Measurements from ENCODE around the gene DNAI1. TPM values are rescaled to one million over a fixed set of nuclear protein-coding genes. Genes with fewer than 3 reads are reported as not detected.
A peak's percentile ranks its signal among the peaks of the same experiment; 100 is the strongest.

Gene DNAI1
- total RNA-seq: 1 to 10 TPM; 2.5 to 4.1 TPM
- 3.0 TPM for polyA plus RNA-seq (2013, experiment 1 of 2)
- 1.5 TPM for polyA plus RNA-seq (2013, experiment 2 of 2)
- long read RNA-seq, experiment 1: 0 reads
- long read RNA-seq, experiment 2, partial matches to known transcripts: 0 of 1 reads
- long read RNA-seq, experiment 2, other reads (novel, unspliced or antisense): 1 of 1 reads
- long read RNA-seq, experiment 3, partial matches to known transcripts: 2 of 5 reads
- long read RNA-seq, experiment 3, other reads (novel, unspliced or antisense): 2 of 5 reads
- long read RNA-seq, experiment 4: 0 reads

- Mint-ChIP-seq H3K27me3 (ENCODE audit: insufficient read depth) (peaks cover 16% of the 10 kb centered on the region), H3K9me3 (no peaks in the 10 kb centered on the region), H3K4me1 (peaks cover 31% of the 10 kb centered on the region), H3K36me3 (ENCODE audit: low read depth) (no peaks in the 10 kb centered on the region), H3K27ac (peak within 1 kb of the TSS; percentile 94), H3K4me3 (peak within 1 kb of the TSS; percentile 79)
- TF ChIP-seq, protein P1, sequence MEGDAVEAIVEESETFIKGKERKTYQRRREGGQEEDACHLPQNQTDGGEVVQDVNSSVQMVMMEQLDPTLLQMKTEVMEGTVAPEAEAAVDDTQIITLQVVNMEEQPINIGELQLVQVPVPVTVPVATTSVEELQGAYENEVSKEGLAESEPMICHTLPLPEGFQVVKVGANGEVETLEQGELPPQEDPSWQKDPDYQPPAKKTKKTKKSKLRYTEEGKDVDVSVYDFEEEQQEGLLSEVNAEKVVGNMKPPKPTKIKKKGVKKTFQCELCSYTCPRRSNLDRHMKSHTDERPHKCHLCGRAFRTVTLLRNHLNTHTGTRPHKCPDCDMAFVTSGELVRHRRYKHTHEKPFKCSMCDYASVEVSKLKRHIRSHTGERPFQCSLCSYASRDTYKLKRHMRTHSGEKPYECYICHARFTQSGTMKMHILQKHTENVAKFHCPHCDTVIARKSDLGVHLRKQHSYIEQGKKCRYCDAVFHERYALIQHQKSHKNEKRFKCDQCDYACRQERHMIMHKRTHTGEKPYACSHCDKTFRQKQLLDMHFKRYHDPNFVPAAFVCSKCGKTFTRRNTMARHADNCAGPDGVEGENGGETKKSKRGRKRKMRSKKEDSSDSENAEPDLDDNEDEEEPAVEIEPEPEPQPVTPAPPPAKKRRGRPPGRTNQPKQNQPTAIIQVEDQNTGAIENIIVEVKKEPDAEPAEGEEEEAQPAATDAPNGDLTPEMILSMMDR (conservative IDR thresholded peaks at IDR 0.05): no peak
- WGBS, 2 experiments (ENCODE audit: insufficient coverage in 1 of 2, insufficient read length in 1 of 2): 0 to 3% methylated on average over 18 to 94 of the region's 94 CpGs
- Histone ChIP-seq H3K4me1 (ENCODE audit: control insufficient read depth, insufficient read depth, low read length) (no peaks in the 10 kb centered on the region), H3K9ac (ENCODE audit: extremely low read depth, low read length, poor library complexity, severe bottlenecking) (peak within 1 kb of the TSS; percentile 90), H3K36me3 (ENCODE audit: control insufficient read depth, insufficient read depth, low read length) (no peaks in the 10 kb centered on the region), H3K27ac (ENCODE audit: low read depth, low read length) (peak within 1 kb of the TSS; percentile 56), H3K4me3 (ENCODE audit: low read length) (peak within 1 kb of the TSS; percentile 92), H3K27me3 (ENCODE audit: control insufficient read depth, insufficient read depth, low read length, poor library complexity, severe bottlenecking) (peaks cover 8% of the 10 kb centered on the region), H3K9me3 (ENCODE audit: control insufficient read depth, low read length) (no peaks in the 10 kb centered on the region)
- DNase-seq: peak; percentile 100
These were observed at the start of gene DNAI1, which contains the start of gene FAM219A for GRCh38 chr9:34458013-34458958. TSS of gene DNAI1 (plus strand) at chr9:34458805. CDS start at chr9:34459006, 201 bp downstream. TSS of gene FAM219A (minus strand) at chr9:34458570. CDS start at chr9:34458263, 307 bp downstream.

- H3K4me1 Mint-ChIP-seq: peaks cover 5% of the 10 kb centered on the region
- DNase-seq: no peak
- H3K27me3 Mint-ChIP-seq (ENCODE audit: insufficient read depth): no peaks in the 10 kb centered on the region
- H3K9ac ChIP-seq (ENCODE audit: extremely low read depth, low read length, poor library complexity, severe bottlenecking): no peak overlapping the region
- H3K27ac ChIP-seq (ENCODE audit: low read depth, low read length): no peak overlapping the region
- peaks cover 12% of the 10 kb centered on the region for H3K36me3 ChIP-seq (ENCODE audit: control insufficient read depth, insufficient read depth, low read length)
- no peak overlapping the region for H3K27ac Mint-ChIP-seq
- TF ChIP-seq, protein P1 (conservative IDR thresholded peaks at IDR 0.05): no peak
- H3K36me3 Mint-ChIP-seq (ENCODE audit: low read depth): peaks cover 5% of the 10 kb centered on the region
- H3K4me3 ChIP-seq (ENCODE audit: low read length): no peak overlapping the region
- no peaks in the 10 kb centered on the region for H3K9me3 ChIP-seq (ENCODE audit: control insufficient read depth, low read length)
- H3K27me3 ChIP-seq (ENCODE audit: control insufficient read depth, insufficient read depth, low read length, poor library complexity, severe bottlenecking): no peaks in the 10 kb centered on the region
- no peaks in the 10 kb centered on the region for H3K4me1 ChIP-seq (ENCODE audit: control insufficient read depth, insufficient read depth, low read length)
- no peaks in the 10 kb centered on the region for H3K9me3 Mint-ChIP-seq
- WGBS, 2 experiments (ENCODE audit: insufficient coverage in 1 of 2, insufficient read length in 1 of 2): 92% methylated on average over 2 of the region's 2 CpGs; no CpG with 5 or more reads in 1 of the 2 experiments
- no peak overlapping the region for H3K4me3 Mint-ChIP-seq
These were observed 49.5 kb upstream of the DNAI1 start for GRCh38 chr9:34409154-34409553.

DNA sequence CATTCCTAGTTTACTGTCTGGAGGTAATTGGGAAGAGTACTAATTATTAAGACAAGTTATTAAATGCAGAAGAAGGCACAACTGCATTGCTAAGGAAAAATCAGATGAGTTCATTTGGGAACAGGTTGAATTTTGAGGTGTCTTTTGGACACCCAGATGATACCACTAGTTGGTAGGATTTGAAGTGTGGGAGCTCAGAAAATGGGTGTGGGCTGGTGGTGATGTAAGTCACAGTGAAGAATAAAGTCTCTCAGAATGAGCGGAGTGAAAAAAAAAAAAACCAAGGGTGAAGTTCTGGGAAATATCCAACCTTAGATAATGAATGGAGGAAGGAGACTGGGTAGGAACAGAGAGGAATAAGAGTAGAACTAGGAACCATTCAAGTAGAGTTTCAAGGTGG is 46.3 kb upstream of the DNAI1 start:
- no peak overlapping the region for H3K4me3 Mint-ChIP-seq
- no peaks in the 10 kb centered on the region for H3K4me1 Mint-ChIP-seq
- DNase-seq: no peak
- Histone ChIP-seq H3K27me3 (ENCODE audit: control insufficient read depth, insufficient read depth, low read length, poor library complexity, severe bottlenecking) (no peaks in the 10 kb centered on the region), H3K4me1 (ENCODE audit: control insufficient read depth, insufficient read depth, low read length) (no peaks in the 10 kb centered on the region), H3K36me3 (ENCODE audit: control insufficient read depth, insufficient read depth, low read length) (no peaks in the 10 kb centered on the region), H3K4me3 (ENCODE audit: low read length) (no peak overlapping the region), H3K9me3 (ENCODE audit: control insufficient read depth, low read length) (no peaks in the 10 kb centered on the region), H3K27ac (ENCODE audit: low read depth, low read length) (no peak overlapping the region), H3K9ac (ENCODE audit: extremely low read depth, low read length, poor library complexity, severe bottlenecking) (no peak overlapping the region)
- H3K27me3 Mint-ChIP-seq (ENCODE audit: insufficient read depth): no peaks in the 10 kb centered on the region
- TF ChIP-seq, protein P1 (conservative IDR thresholded peaks at IDR 0.05): no peak
- 38 to 50% methylated on average over 1 of the region's 1 CpG for WGBS, 2 experiments (ENCODE audit: insufficient coverage in 1 of 2, insufficient read length in 1 of 2)
- no peaks in the 10 kb centered on the region for H3K36me3 Mint-ChIP-seq (ENCODE audit: low read depth)
- no peaks in the 10 kb centered on the region for H3K9me3 Mint-ChIP-seq
- H3K27ac Mint-ChIP-seq: no peak overlapping the region

All from endodermal cell (in vitro differentiated cells).